ENCODE data around the gene OR51A2. TPM values are rescaled to one million over a fixed set of nuclear protein-coding genes. Genes with fewer than 3 reads are reported as not detected.
"Not testable (repeated sequence)": the region's sequence is repeated elsewhere in the genome, so short reads cannot be mapped to it uniquely, and the experiment has no call there.

OR51A2 gene
- not detected for polyA plus RNA-seq (2013, experiment 1 of 4)
- not detected for polyA plus RNA-seq (2013, experiment 2 of 4)
- polyA plus RNA-seq (2013, experiment 3 of 4): not detected
- not detected for polyA plus RNA-seq (2013, experiment 4 of 4)

DNA sequence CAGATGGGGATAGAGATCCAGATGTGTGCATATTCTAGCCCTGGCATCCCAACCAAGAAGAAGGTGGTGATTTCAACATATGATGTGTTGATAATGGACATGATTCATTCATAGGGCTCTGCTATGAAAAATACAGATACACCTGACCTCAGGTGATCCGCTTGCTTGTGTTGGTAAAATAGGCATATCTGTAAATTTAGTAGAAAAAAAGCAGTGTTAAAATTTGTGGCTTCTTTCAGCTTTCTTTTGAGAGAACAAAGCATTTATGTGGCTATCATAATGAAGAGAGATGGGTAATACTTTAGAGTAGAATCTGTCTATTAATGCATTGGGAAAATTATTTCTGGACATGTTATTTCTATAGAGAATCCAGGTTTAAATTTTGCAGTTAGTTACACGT, at the start of gene OR51A2:
TSS of gene OR51A2 (minus strand) at position 101 of the 400 bp plus-strand sequence. CDS start at position 101, 0 bp downstream.
- H3K27me3 ChIP-seq (ENCODE audit: control insufficient read depth, insufficient read depth, low read length, poor library complexity, severe bottlenecking); H3K4me3 ChIP-seq (ENCODE audit: insufficient read depth, low read depth, low read length); H3K27ac ChIP-seq (ENCODE audit: insufficient read depth, low read depth, low read length, poor library complexity, severe bottlenecking); H3K36me3 ChIP-seq (ENCODE audit: control insufficient read depth, insufficient read depth, low read length); H3K4me1 ChIP-seq (ENCODE audit: control insufficient read depth, insufficient read depth, low read length); H3K9me3 ChIP-seq (ENCODE audit: control insufficient read depth, low read length): not testable (repeated sequence)
- 88 to 89% methylated on average over 2 of the region's 2 CpGs for WGBS, 2 experiments

DNA sequence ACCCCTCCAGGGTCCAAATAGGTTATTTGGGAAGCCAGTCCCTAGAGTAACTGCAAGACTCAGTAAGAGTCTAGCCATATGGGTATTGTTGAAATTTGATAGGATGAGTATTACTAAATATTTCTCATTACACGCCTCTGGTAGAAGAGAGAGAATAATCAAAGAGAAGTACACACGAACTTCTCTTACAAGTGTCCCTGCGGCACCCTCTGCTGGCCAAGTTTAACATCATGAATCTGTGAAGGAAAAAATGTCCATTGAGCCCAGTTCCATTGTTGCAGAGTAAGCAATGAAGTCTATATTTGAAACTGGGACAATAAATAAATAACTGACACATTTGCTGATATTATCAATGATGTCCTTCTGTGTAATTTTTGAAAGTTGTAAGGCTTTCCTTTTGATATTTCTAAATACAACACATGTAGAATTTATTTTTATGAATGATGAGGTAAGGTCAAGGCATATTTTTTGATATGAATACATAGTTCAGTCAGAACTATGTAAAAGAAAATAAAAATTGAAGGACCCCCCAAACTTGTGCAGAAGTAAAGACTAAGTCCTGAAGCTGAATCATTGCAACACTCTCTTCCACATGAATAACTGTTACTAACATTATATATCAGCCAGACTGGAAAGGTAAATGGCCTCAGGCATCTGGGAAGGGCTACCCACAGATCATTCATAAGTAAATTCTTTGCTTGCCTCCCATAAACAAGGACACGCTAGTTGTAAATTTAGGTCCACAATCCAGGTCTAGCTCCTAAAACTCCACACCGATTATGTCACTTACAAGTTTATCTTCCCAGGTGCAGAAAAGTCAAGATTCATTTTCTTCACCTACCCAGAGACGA, 49.1 kb upstream of the OR51A2 start:
- Histone ChIP-seq H3K4me3 (ENCODE audit: insufficient read depth, low read depth, low read length) (no peak overlapping the region), H3K27ac (ENCODE audit: insufficient read depth, low read depth, low read length, poor library complexity, severe bottlenecking) (no peak overlapping the region), H3K9me3 (ENCODE audit: control insufficient read depth, low read length) (no peaks in the 10 kb centered on the region), H3K36me3 (ENCODE audit: control insufficient read depth, insufficient read depth, low read length) (no peaks in the 10 kb centered on the region), H3K4me1 (ENCODE audit: control insufficient read depth, insufficient read depth, low read length) (no peaks in the 10 kb centered on the region), H3K27me3 (ENCODE audit: control insufficient read depth, insufficient read depth, low read length, poor library complexity, severe bottlenecking) (no peaks in the 10 kb centered on the region)
- WGBS, 2 experiments: 57 to 92% methylated on average over 3 to 5 of the region's 6 CpGs

DNA sequence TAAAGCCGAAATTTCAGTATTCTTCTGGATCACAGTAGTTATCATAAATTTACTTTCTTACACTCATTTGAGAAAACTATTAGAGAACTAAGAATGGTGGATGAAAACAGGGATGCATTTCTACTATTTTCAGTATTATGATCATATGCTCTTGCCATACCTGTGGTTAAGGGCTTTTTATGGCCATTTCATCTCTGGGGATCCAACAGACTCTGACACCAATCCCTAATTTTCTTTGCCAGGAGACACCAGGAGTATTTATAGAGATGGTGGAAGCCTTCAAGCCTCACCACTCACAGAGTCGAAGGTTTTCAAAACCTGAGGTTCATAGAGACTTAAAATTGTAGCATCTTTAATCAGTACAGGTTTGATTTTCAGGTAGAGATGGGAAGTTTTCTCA, 39.0 kb upstream of the OR51A2 start, which contains the start of gene OR51L1:
TSS of gene OR51L1 (plus strand) at position 301 of the 400 bp plus-strand sequence. CDS start 4,132 bp downstream, outside the sequence.
- no peak within 1 kb of the TSS for H3K4me3 ChIP-seq (ENCODE audit: insufficient read depth, low read depth, low read length)
- H3K36me3 ChIP-seq (ENCODE audit: control insufficient read depth, insufficient read depth, low read length): no peaks in the 10 kb centered on the region
- H3K4me1 ChIP-seq (ENCODE audit: control insufficient read depth, insufficient read depth, low read length): no peaks in the 10 kb centered on the region
- no peaks in the 10 kb centered on the region for H3K9me3 ChIP-seq (ENCODE audit: control insufficient read depth, low read length)
- WGBS, 2 experiments: 88% methylated on average over 1 to 2 of the region's 2 CpGs
- no peaks in the 10 kb centered on the region for H3K27me3 ChIP-seq (ENCODE audit: control insufficient read depth, insufficient read depth, low read length, poor library complexity, severe bottlenecking)
- no peak within 1 kb of the TSS for H3K27ac ChIP-seq (ENCODE audit: insufficient read depth, low read depth, low read length, poor library complexity, severe bottlenecking)

GRCh38 chr11:4991060-4991459, 35.5 kb upstream of the OR51A2 start:
- Histone ChIP-seq H3K27ac (ENCODE audit: insufficient read depth, low read depth, low read length, poor library complexity, severe bottlenecking) (no peak overlapping the region), H3K36me3 (ENCODE audit: control insufficient read depth, insufficient read depth, low read length) (no peaks in the 10 kb centered on the region), H3K27me3 (ENCODE audit: control insufficient read depth, insufficient read depth, low read length, poor library complexity, severe bottlenecking) (no peaks in the 10 kb centered on the region), H3K4me3 (ENCODE audit: insufficient read depth, low read depth, low read length) (no peak overlapping the region), H3K4me1 (ENCODE audit: control insufficient read depth, insufficient read depth, low read length) (no peaks in the 10 kb centered on the region), H3K9me3 (ENCODE audit: control insufficient read depth, low read length) (no peaks in the 10 kb centered on the region)
- 83 to 92% methylated on average over 1 of the region's 1 CpG for WGBS, 2 experiments

GRCh38 chr11:4983841-4984240, 28.3 kb upstream of the OR51A2 start:
- Histone ChIP-seq H3K27ac (ENCODE audit: insufficient read depth, low read depth, low read length, poor library complexity, severe bottlenecking) (no peak overlapping the region), H3K4me3 (ENCODE audit: insufficient read depth, low read depth, low read length) (no peak overlapping the region), H3K27me3 (ENCODE audit: control insufficient read depth, insufficient read depth, low read length, poor library complexity, severe bottlenecking) (no peaks in the 10 kb centered on the region), H3K9me3 (ENCODE audit: control insufficient read depth, low read length) (no peaks in the 10 kb centered on the region), H3K4me1 (ENCODE audit: control insufficient read depth, insufficient read depth, low read length) (no peaks in the 10 kb centered on the region), H3K36me3 (ENCODE audit: control insufficient read depth, insufficient read depth, low read length) (no peaks in the 10 kb centered on the region)
- 84 to 85% methylated on average over 6 of the region's 6 CpGs for WGBS, 2 experiments

DNA sequence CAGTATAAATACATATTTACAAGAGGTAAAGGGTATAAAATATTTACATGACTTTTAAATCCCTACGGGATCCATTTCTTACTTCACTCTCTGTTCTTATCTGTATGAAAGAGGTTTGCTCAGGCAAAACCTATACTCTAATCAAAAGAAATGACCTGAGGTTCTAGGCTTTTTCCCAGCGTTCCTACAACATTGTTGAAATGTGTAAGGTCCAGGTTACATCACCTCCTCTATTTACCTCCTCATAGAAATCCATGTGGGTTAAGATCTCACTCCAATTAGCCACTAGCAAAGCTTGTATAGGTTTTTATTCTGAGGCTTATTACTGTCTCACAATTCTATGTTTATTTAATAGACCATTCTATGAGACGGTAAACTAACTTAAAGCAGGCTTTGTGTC, 27.2 kb upstream of the OR51A2 start:
- Histone ChIP-seq H3K4me3 (ENCODE audit: insufficient read depth, low read depth, low read length) (no peak overlapping the region), H3K27me3 (ENCODE audit: control insufficient read depth, insufficient read depth, low read length, poor library complexity, severe bottlenecking) (no peaks in the 10 kb centered on the region), H3K4me1 (ENCODE audit: control insufficient read depth, insufficient read depth, low read length) (no peaks in the 10 kb centered on the region), H3K36me3 (ENCODE audit: control insufficient read depth, insufficient read depth, low read length) (no peaks in the 10 kb centered on the region), H3K9me3 (ENCODE audit: control insufficient read depth, low read length) (no peaks in the 10 kb centered on the region), H3K27ac (ENCODE audit: insufficient read depth, low read depth, low read length, poor library complexity, severe bottlenecking) (no peak overlapping the region)
- 80 to 95% methylated on average over 1 to 3 of the region's 3 CpGs for WGBS, 2 experiments

GRCh38 chr11:4979036-4979435, 23.5 kb upstream of the OR51A2 start:
- Histone ChIP-seq H3K4me1 (ENCODE audit: control insufficient read depth, insufficient read depth, low read length) (no peaks in the 10 kb centered on the region), H3K36me3 (ENCODE audit: control insufficient read depth, insufficient read depth, low read length) (no peaks in the 10 kb centered on the region), H3K4me3 (ENCODE audit: insufficient read depth, low read depth, low read length) (no peak overlapping the region), H3K27ac (ENCODE audit: insufficient read depth, low read depth, low read length, poor library complexity, severe bottlenecking) (no peak overlapping the region), H3K9me3 (ENCODE audit: control insufficient read depth, low read length) (no peaks in the 10 kb centered on the region), H3K27me3 (ENCODE audit: control insufficient read depth, insufficient read depth, low read length, poor library complexity, severe bottlenecking) (no peaks in the 10 kb centered on the region)
- WGBS, 2 experiments: 91 to 95% methylated on average over 3 of the region's 3 CpGs

- 92 to 98% methylated on average over 4 to 5 of the region's 5 CpGs for WGBS, 2 experiments
- no peak overlapping the region for H3K27ac ChIP-seq (ENCODE audit: insufficient read depth, low read depth, low read length, poor library complexity, severe bottlenecking)
- no peaks in the 10 kb centered on the region for H3K27me3 ChIP-seq (ENCODE audit: control insufficient read depth, insufficient read depth, low read length, poor library complexity, severe bottlenecking)
- no peaks in the 10 kb centered on the region for H3K9me3 ChIP-seq (ENCODE audit: control insufficient read depth, low read length)
- H3K36me3 ChIP-seq (ENCODE audit: control insufficient read depth, insufficient read depth, low read length): no peaks in the 10 kb centered on the region
- no peak overlapping the region for H3K4me3 ChIP-seq (ENCODE audit: insufficient read depth, low read depth, low read length)
- no peaks in the 10 kb centered on the region for H3K4me1 ChIP-seq (ENCODE audit: control insufficient read depth, insufficient read depth, low read length)
Observed at GRCh38 chr11:4975436-4975835, 19.9 kb upstream of the OR51A2 start.

- WGBS, 2 experiments: 95% methylated on average over 1 of the region's 1 CpG; no CpG with 5 or more reads in 1 of the 2 experiments
- H3K9me3 ChIP-seq (ENCODE audit: control insufficient read depth, low read length): no peaks in the 10 kb centered on the region
- H3K36me3 ChIP-seq (ENCODE audit: control insufficient read depth, insufficient read depth, low read length): no peaks in the 10 kb centered on the region
- H3K27ac ChIP-seq (ENCODE audit: insufficient read depth, low read depth, low read length, poor library complexity, severe bottlenecking): no peak overlapping the region
- H3K4me1 ChIP-seq (ENCODE audit: control insufficient read depth, insufficient read depth, low read length): no peaks in the 10 kb centered on the region
- no peak overlapping the region for H3K4me3 ChIP-seq (ENCODE audit: insufficient read depth, low read depth, low read length)
- H3K27me3 ChIP-seq (ENCODE audit: control insufficient read depth, insufficient read depth, low read length, poor library complexity, severe bottlenecking): no peaks in the 10 kb centered on the region
Observed at GRCh38 chr11:4962816-4963215, 7.3 kb upstream of the OR51A2 start.

DNA sequence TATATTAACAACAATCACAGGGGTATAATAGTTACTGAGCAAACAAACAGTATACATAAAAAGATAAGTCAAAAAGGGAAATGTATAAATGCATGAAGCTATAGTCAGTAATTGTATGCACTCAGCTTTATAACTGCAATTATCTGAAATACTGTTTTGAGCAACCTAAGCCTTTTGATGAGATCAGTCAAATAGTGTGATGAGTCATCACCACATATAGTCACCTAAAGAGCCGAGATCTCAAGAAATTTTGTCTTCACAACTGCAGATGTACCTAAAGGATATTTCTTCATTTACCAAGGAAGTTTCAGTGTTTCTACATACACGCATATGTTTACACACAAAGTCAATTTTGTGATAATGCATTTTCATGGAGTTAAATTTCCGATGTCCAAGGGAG, 5.4 kb upstream of the OR51A2 start:
- no peaks in the 10 kb centered on the region for H3K27me3 ChIP-seq (ENCODE audit: control insufficient read depth, insufficient read depth, low read length, poor library complexity, severe bottlenecking)
- H3K36me3 ChIP-seq (ENCODE audit: control insufficient read depth, insufficient read depth, low read length): no peaks in the 10 kb centered on the region
- H3K27ac ChIP-seq (ENCODE audit: insufficient read depth, low read depth, low read length, poor library complexity, severe bottlenecking): no peak overlapping the region
- no peak overlapping the region for H3K4me3 ChIP-seq (ENCODE audit: insufficient read depth, low read depth, low read length)
- WGBS, 2 experiments: 93 to 95% methylated on average over 3 of the region's 3 CpGs
- H3K4me1 ChIP-seq (ENCODE audit: control insufficient read depth, insufficient read depth, low read length): no peaks in the 10 kb centered on the region
- H3K9me3 ChIP-seq (ENCODE audit: control insufficient read depth, low read length): no peaks in the 10 kb centered on the region
